ENCODE data around the gene CTXN3.
"Not testable (repeated sequence)": the region's sequence is repeated elsewhere in the genome, so short reads cannot be mapped to it uniquely, and the experiment has no call there.

CTXN3 gene

GRCh38 chr5:127652952-127653611 is 4.2 kb downstream of the CTXN3 start:
- no peak for DNase-seq

GRCh38 chr5:127656825-127657224 is 7.9 kb downstream of the CTXN3 start:
- DNase-seq: no peak

GRCh38 chr5:127660047-127660733 is 11.3 kb downstream of the CTXN3 start:
- no peak for DNase-seq

- DNase-seq: no peak
Observed at GRCh38 chr5:127664093-127664492, 15.2 kb downstream of the CTXN3 start.

GRCh38 chr5:127665641-127666040 is 16.8 kb downstream of the CTXN3 start:
- no peak for DNase-seq

GRCh38 chr5:127666043-127666716 is 17.3 kb downstream of the CTXN3 start:
- no peak for DNase-seq

- peak; percentile 13 for DNase-seq
Observed at GRCh38 chr5:127667926-127668325, 19.0 kb downstream of the CTXN3 start.

GRCh38 chr5:127671218-127671617 is 22.3 kb downstream of the CTXN3 start:
- DNase-seq: no peak

GRCh38 chr5:127673117-127673800 is 24.4 kb downstream of the CTXN3 start:
- no peak for DNase-seq

- not testable (repeated sequence) for DNase-seq
Observed at GRCh38 chr5:127676951-127677350, 28.1 kb downstream of the CTXN3 start.

- not testable (repeated sequence) for DNase-seq
Observed at GRCh38 chr5:127679691-127680330, 30.9 kb downstream of the CTXN3 start.

GRCh38 chr5:127680595-127680994 is 31.7 kb downstream of the CTXN3 start:
- no peak for DNase-seq

- no peak for DNase-seq
Observed at GRCh38 chr5:127683008-127683407, 34.1 kb downstream of the CTXN3 start.

- no peak for DNase-seq
Observed at GRCh38 chr5:127684726-127685467, 36.0 kb downstream of the CTXN3 start.

GRCh38 chr5:127685662-127686061 is 36.8 kb downstream of the CTXN3 start:
- no peak for DNase-seq

- no peak for DNase-seq
Observed at GRCh38 chr5:127686424-127686823, 37.5 kb downstream of the CTXN3 start.

- no peak for DNase-seq
Observed at GRCh38 chr5:127694518-127695171, 45.8 kb downstream of the CTXN3 start.

- no peak for DNase-seq
Observed at GRCh38 chr5:127695346-127695745, 46.5 kb downstream of the CTXN3 start.

GRCh38 chr5:127696683-127697082 is 47.8 kb downstream of the CTXN3 start:
- DNase-seq: no peak

GRCh38 chr5:127697894-127698600 is 49.2 kb downstream of the CTXN3 start:
- no peak for DNase-seq

GRCh38 chr5:127699416-127699815 is 50.5 kb downstream of the CTXN3 start:
- DNase-seq: no peak
